GM08714 (cell line): ENCODE results near the gene BRF1.

Source experiments
- H3K4me3 ChIP-seq: fragments of 200-500 bp; sonication (Bioruptor generic); 2 replicates; pipeline ENCODE4 v1.5.1; 2014; ENCODE audit warnings: mild to moderate bottlenecking, low read length, inconsistent platforms
- ZNF274 ChIP-seq: IDR thresholded peaks from 2 replicates; pipeline ENCODE4 v1.6.1; 2012; ENCODE audit warnings: mild to moderate bottlenecking, low read depth, low read length

The BRF1 gene

GRCh38 chr14:105160776-105161175 lies 140.0 kb downstream of the BRF1 start:
- TF ChIP-seq ZNF274 = no peak
- H3K4me3 ChIP-seq = no peak overlapping the region

- no peak overlapping the region for H3K4me3 ChIP-seq
- TF ChIP-seq ZNF274 = no peak
Measured at GRCh38 chr14:105159344-105159743, 141.5 kb downstream of the BRF1 start.
